ENCODE data around the gene PTPN4.

Gene PTPN4

GRCh38 chr2:119859528-119859927, 99.8 kb downstream of the PTPN4 start:
- no peak for TF ChIP-seq CTCF (IDR thresholded peaks at IDR 0.05; ENCODE audit: control insufficient read depth, extremely low read depth, insufficient read depth)
- no peak for DNase-seq (ENCODE audit: low read depth)
- no peak overlapping the region for H3K4me3 ChIP-seq (ENCODE audit: low read depth, low read length)

GRCh38 chr2:119860924-119861323, 101.2 kb downstream of the PTPN4 start:
- no peak for TF ChIP-seq CTCF (IDR thresholded peaks at IDR 0.05; ENCODE audit: control insufficient read depth, extremely low read depth, insufficient read depth)
- no peak overlapping the region for H3K4me3 ChIP-seq (ENCODE audit: low read depth, low read length)
- no peak for DNase-seq (ENCODE audit: low read depth)

- no peak overlapping the region for H3K4me3 ChIP-seq (ENCODE audit: low read depth, low read length)
- TF ChIP-seq CTCF (IDR thresholded peaks at IDR 0.05; ENCODE audit: control insufficient read depth, extremely low read depth, insufficient read depth) = no peak
- no peak for DNase-seq (ENCODE audit: low read depth)
Observed at GRCh38 chr2:119862127-119862889, 102.6 kb downstream of the PTPN4 start.

- no peak for DNase-seq (ENCODE audit: low read depth)
- TF ChIP-seq CTCF (IDR thresholded peaks at IDR 0.05; ENCODE audit: control insufficient read depth, extremely low read depth, insufficient read depth) = no peak
Observed at GRCh38 chr2:119864318-119864717, 104.6 kb downstream of the PTPN4 start.

GRCh38 chr2:119871725-119872124, 112.0 kb downstream of the PTPN4 start:
- TF ChIP-seq CTCF (IDR thresholded peaks at IDR 0.05; ENCODE audit: control insufficient read depth, extremely low read depth, insufficient read depth) = no peak
- DNase-seq (ENCODE audit: low read depth) = no peak
- no peak overlapping the region for H3K4me3 ChIP-seq (ENCODE audit: low read depth, low read length)

More at GRCh38 chr2:119864318-119864717, 104.6 kb downstream of the PTPN4 start:
- H3K4me3 ChIP-seq (ENCODE audit: low read depth, low read length) = no peak overlapping the region

- TF ChIP-seq CTCF (IDR thresholded peaks at IDR 0.05; ENCODE audit: control insufficient read depth, extremely low read depth, insufficient read depth) = no peak
- no peak for DNase-seq (ENCODE audit: low read depth)
- H3K4me3 ChIP-seq (ENCODE audit: low read depth, low read length) = no peak overlapping the region
Observed at GRCh38 chr2:119873350-119874315, 113.9 kb downstream of the PTPN4 start.

Data from LNCaP clone FGC (cell line).